ENCODE data around the gene KRTAP4-7.
"Not testable (repeated sequence)": the region's sequence is repeated elsewhere in the genome, so short reads cannot be mapped to it uniquely, and the experiment has no call there.

GRCh38 chr17:41105347-41105746 lies 21.4 kb downstream of the KRTAP4-7 start, which contains the start of gene KRTAP4-9:
- not testable (repeated sequence) for TF ChIP-seq POLR2AphosphoS5, POLR2A, EP300 (IDR thresholded peaks at IDR 0.05)
- TF ChIP-seq, protein P1, sequence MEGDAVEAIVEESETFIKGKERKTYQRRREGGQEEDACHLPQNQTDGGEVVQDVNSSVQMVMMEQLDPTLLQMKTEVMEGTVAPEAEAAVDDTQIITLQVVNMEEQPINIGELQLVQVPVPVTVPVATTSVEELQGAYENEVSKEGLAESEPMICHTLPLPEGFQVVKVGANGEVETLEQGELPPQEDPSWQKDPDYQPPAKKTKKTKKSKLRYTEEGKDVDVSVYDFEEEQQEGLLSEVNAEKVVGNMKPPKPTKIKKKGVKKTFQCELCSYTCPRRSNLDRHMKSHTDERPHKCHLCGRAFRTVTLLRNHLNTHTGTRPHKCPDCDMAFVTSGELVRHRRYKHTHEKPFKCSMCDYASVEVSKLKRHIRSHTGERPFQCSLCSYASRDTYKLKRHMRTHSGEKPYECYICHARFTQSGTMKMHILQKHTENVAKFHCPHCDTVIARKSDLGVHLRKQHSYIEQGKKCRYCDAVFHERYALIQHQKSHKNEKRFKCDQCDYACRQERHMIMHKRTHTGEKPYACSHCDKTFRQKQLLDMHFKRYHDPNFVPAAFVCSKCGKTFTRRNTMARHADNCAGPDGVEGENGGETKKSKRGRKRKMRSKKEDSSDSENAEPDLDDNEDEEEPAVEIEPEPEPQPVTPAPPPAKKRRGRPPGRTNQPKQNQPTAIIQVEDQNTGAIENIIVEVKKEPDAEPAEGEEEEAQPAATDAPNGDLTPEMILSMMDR (IDR thresholded peaks at IDR 0.05), result not testable (repeated sequence)
